Measurements from ENCODE around the gene FAM135A.

DNA sequence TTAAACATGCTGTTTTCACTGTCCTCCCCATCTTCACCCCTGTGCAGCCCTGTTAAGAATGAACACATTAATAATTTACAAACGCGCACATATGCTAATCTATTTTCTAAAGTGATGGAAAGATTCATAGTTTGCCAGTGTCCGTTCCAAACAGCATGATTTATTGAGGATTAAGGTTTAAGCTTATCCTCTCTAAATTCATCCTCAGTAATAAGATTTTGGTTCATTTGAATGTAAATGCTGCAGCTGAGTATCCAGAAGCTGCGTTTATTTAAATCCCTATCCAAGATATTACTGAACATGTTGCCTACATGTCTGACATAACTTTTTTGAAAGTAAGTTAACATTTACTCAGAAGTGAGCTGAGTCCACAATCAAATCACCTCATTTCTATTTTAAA lies 42.8 kb upstream of the FAM135A start:
- TF ChIP-seq, protein P1, sequence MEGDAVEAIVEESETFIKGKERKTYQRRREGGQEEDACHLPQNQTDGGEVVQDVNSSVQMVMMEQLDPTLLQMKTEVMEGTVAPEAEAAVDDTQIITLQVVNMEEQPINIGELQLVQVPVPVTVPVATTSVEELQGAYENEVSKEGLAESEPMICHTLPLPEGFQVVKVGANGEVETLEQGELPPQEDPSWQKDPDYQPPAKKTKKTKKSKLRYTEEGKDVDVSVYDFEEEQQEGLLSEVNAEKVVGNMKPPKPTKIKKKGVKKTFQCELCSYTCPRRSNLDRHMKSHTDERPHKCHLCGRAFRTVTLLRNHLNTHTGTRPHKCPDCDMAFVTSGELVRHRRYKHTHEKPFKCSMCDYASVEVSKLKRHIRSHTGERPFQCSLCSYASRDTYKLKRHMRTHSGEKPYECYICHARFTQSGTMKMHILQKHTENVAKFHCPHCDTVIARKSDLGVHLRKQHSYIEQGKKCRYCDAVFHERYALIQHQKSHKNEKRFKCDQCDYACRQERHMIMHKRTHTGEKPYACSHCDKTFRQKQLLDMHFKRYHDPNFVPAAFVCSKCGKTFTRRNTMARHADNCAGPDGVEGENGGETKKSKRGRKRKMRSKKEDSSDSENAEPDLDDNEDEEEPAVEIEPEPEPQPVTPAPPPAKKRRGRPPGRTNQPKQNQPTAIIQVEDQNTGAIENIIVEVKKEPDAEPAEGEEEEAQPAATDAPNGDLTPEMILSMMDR (IDR thresholded peaks at IDR 0.05) = no peak
- no peak for TF ChIP-seq POLR2A (IDR thresholded peaks at IDR 0.05)
- TF ChIP-seq POLR2AphosphoS5 (IDR thresholded peaks at IDR 0.05) = no peak
- no peak for TF ChIP-seq EP300 (IDR thresholded peaks at IDR 0.05)
